Measurements from ENCODE around the gene ALG9.

ALG9 gene

DNA sequence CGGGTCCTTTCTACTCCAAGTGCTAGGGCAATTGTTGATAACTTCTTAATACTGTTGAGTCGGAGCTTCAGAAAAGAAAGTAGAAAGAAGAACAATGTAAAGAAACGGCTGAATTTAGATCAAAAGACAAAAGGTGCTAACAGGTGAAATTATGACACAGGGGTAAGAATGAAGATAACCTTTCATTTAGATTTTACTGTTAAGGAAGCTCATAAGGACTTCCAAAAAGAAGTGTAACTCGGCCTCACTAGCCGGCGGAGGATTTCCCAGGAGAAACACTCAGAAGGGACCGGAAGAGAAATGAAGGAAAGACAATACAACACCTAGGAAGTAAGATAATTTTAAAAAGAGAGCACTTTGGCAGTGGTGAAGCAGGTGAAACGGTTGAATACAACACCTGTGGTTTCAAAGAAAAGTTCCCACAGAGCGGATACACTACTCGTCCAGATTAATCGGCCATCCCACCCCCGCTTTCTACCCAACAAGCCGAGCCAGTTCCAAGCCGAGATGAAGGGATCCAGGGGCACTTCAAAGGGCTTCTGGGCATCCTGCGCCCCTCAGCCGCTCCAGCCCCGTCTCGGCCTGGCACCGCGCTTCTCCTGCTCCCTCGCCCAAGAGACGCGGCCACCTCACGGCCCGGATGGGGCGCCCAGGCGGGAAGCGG, 105.9 kb downstream of the ALG9 start:
- TF ChIP-seq NFIC (IDR thresholded peaks at IDR 0.05), result no peak
- no peak for TF ChIP-seq EGR1 (IDR thresholded peaks at IDR 0.05)
- no peak for TF ChIP-seq ZBTB7A (IDR thresholded peaks at IDR 0.05; ENCODE audit: low read depth)
- TF ChIP-seq TEAD4 (IDR thresholded peaks at IDR 0.05), result no peak
- no peak for TF ChIP-seq CREB1 (IDR thresholded peaks at IDR 0.05; ENCODE audit: low read depth)
- TF ChIP-seq, protein P1, sequence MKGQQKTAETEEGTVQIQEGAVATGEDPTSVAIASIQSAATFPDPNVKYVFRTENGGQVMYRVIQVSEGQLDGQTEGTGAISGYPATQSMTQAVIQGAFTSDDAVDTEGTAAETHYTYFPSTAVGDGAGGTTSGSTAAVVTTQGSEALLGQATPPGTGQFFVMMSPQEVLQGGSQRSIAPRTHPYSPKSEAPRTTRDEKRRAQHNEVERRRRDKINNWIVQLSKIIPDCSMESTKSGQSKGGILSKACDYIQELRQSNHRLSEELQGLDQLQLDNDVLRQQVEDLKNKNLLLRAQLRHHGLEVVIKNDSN (IDR thresholded peaks at IDR 0.05), result no peak

DNA sequence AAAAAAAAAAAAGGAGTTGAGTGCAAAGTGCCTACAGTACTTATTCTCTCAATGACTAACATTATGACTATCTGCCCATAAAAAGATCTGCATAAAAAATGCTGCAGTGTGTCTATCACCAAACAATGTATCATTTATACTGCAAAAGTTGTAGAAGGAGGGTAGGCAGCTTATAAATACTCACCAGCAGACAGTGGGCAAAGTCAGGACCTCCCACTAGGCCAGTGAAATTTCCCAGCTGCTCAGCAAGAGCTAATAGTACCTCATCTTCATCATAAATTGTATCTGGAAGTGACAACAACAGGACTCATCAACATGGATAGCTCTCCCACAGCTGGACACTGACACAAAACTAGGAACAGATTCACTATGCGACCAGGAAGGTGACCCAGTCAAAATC, 106.8 kb downstream of the ALG9 start:
- TF ChIP-seq NFIC (IDR thresholded peaks at IDR 0.05) (no peak), CREB1 (IDR thresholded peaks at IDR 0.05; ENCODE audit: low read depth) (no peak), RAD21 (IDR thresholded peaks at IDR 0.05; ENCODE audit: low read depth) (no peak), FOXM1 (IDR thresholded peaks at IDR 0.05; ENCODE audit: borderline replicate concordance, low read depth) (no peak), EGR1 (IDR thresholded peaks at IDR 0.05) (no peak)
- TF ChIP-seq, protein P2, sequence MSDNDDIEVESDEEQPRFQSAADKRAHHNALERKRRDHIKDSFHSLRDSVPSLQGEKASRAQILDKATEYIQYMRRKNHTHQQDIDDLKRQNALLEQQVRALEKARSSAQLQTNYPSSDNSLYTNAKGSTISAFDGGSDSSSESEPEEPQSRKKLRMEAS (IDR thresholded peaks at IDR 0.05), result no peak

DNA sequence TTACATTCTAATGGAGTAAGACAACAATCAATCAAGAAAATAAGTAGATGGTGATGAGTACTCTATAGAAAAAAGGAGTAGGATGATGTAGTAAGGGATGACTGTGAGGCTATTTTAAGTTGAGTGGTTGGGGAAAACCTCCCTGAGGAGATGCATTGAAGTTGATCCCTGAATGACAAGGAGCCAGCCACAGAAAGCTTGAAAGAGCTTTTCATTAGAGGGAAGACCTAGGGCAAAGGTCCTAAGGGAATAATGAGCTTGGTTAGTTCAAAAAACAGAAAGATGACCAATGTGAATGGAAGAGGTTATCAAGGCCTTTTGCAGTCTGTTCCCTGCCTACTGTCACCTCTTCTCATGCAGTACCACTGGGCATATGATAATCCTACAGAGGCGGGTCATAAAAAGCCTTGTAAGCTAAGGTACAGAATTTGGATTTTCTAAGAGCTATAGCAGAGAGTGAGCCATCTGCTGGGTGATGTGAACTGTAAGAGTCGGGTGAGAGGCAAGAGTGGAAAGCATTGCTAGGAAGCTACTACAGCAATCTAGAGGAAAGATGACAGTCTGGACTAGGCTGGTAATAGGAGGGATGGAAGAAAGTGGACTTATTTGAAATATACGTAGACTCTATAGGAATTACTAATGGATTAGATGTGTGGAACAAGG, 108.3 kb downstream of the ALG9 start:
- TF ChIP-seq EGR1 (IDR thresholded peaks at IDR 0.05) (no peak), EP300 (IDR thresholded peaks at IDR 0.05; ENCODE audit: borderline replicate concordance) (no peak), YY1 (IDR thresholded peaks at IDR 0.05; ENCODE audit: low read depth) (no peak), RAD21 (IDR thresholded peaks at IDR 0.05; ENCODE audit: low read depth) (no peak), TCF12 (IDR thresholded peaks at IDR 0.05; ENCODE audit: low read depth) (no peak), CREB1 (IDR thresholded peaks at IDR 0.05; ENCODE audit: low read depth) (no peak), TAF1 (IDR thresholded peaks at IDR 0.05; ENCODE audit: low read depth) (no peak), ZBTB7A (IDR thresholded peaks at IDR 0.05; ENCODE audit: low read depth) (no peak), NFIC (IDR thresholded peaks at IDR 0.05) (no peak), CEBPB (IDR thresholded peaks at IDR 0.05) (no peak), TEAD4 (IDR thresholded peaks at IDR 0.05) (no peak), FOXM1 (IDR thresholded peaks at IDR 0.05; ENCODE audit: borderline replicate concordance, low read depth) (no peak)
- TF ChIP-seq, protein P2 (IDR thresholded peaks at IDR 0.05), result no peak
- TF ChIP-seq, protein P1 (IDR thresholded peaks at IDR 0.05), result no peak
- TF ChIP-seq, protein P3, sequence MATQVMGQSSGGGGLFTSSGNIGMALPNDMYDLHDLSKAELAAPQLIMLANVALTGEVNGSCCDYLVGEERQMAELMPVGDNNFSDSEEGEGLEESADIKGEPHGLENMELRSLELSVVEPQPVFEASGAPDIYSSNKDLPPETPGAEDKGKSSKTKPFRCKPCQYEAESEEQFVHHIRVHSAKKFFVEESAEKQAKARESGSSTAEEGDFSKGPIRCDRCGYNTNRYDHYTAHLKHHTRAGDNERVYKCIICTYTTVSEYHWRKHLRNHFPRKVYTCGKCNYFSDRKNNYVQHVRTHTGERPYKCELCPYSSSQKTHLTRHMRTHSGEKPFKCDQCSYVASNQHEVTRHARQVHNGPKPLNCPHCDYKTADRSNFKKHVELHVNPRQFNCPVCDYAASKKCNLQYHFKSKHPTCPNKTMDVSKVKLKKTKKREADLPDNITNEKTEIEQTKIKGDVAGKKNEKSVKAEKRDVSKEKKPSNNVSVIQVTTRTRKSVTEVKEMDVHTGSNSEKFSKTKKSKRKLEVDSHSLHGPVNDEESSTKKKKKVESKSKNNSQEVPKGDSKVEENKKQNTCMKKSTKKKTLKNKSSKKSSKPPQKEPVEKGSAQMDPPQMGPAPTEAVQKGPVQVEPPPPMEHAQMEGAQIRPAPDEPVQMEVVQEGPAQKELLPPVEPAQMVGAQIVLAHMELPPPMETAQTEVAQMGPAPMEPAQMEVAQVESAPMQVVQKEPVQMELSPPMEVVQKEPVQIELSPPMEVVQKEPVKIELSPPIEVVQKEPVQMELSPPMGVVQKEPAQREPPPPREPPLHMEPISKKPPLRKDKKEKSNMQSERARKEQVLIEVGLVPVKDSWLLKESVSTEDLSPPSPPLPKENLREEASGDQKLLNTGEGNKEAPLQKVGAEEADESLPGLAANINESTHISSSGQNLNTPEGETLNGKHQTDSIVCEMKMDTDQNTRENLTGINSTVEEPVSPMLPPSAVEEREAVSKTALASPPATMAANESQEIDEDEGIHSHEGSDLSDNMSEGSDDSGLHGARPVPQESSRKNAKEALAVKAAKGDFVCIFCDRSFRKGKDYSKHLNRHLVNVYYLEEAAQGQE (IDR thresholded peaks at IDR 0.05; ENCODE audit: low read depth), result no peak

DNA sequence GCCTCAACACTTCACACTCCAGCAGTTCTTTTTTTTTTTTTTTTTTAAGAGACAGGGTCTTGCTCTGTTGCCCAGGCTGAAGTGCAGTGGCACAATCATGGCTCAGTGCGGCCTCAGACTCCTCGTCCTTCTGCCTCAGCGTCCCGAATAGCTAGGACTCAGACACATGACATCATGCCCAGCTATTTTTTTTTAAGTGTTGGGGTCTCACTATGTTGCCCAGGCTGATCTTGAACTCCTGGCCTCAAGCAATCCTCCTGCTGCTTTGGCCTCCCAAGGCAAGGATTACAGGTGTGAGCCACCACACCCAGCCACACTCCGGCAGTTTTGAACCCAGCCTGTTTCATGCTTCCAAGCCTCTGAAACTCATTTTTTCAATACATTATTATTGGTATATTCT, 108.9 kb downstream of the ALG9 start:
- TF ChIP-seq, protein P1 (IDR thresholded peaks at IDR 0.05), result no peak
- TF ChIP-seq CEBPB (IDR thresholded peaks at IDR 0.05) (no peak), CREB1 (IDR thresholded peaks at IDR 0.05; ENCODE audit: low read depth) (no peak), TCF12 (IDR thresholded peaks at IDR 0.05; ENCODE audit: low read depth) (no peak), EP300 (IDR thresholded peaks at IDR 0.05; ENCODE audit: borderline replicate concordance) (no peak), EGR1 (IDR thresholded peaks at IDR 0.05) (no peak), NFIC (IDR thresholded peaks at IDR 0.05) (no peak), ZBTB7A (IDR thresholded peaks at IDR 0.05; ENCODE audit: low read depth) (no peak), RAD21 (IDR thresholded peaks at IDR 0.05; ENCODE audit: low read depth) (no peak), YY1 (IDR thresholded peaks at IDR 0.05; ENCODE audit: low read depth) (no peak), FOXM1 (IDR thresholded peaks at IDR 0.05; ENCODE audit: borderline replicate concordance, low read depth) (no peak), TAF1 (IDR thresholded peaks at IDR 0.05; ENCODE audit: low read depth) (no peak), TEAD4 (IDR thresholded peaks at IDR 0.05) (no peak)
- TF ChIP-seq, protein P2 (IDR thresholded peaks at IDR 0.05), result no peak
- TF ChIP-seq, protein P3 (IDR thresholded peaks at IDR 0.05; ENCODE audit: low read depth), result no peak

DNA sequence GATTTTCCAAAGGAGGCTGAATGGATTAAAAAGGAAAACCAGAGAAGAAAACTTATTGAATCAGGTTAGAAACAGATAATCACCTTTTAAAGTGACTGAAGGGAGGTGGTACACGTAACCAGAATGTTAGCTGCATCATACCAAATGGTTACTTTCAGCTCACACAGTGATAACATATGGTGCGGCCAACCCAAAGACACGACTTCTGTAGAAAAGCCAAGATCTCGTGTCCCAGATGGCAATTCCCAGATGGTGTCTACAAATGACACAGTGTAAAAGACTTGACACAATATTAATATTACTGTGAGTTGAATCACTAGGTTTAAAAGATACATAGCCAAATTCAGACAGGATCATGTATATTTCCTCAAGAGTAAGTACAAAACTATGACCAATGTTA, 110.3 kb downstream of the ALG9 start:
- TF ChIP-seq, protein P3 (IDR thresholded peaks at IDR 0.05; ENCODE audit: low read depth), result no peak
- TF ChIP-seq, protein P1 (IDR thresholded peaks at IDR 0.05), result no peak
- no peak for TF ChIP-seq YY1 (IDR thresholded peaks at IDR 0.05; ENCODE audit: low read depth)
- TF ChIP-seq EGR1 (IDR thresholded peaks at IDR 0.05), result no peak
- no peak for TF ChIP-seq EP300 (IDR thresholded peaks at IDR 0.05; ENCODE audit: borderline replicate concordance)
- no peak for TF ChIP-seq TCF12 (IDR thresholded peaks at IDR 0.05; ENCODE audit: low read depth)
- no peak for TF ChIP-seq NFIC (IDR thresholded peaks at IDR 0.05)
- TF ChIP-seq CREB1 (IDR thresholded peaks at IDR 0.05; ENCODE audit: low read depth), result no peak
- TF ChIP-seq ZBTB7A (IDR thresholded peaks at IDR 0.05; ENCODE audit: low read depth), result no peak
- no peak for TF ChIP-seq RAD21 (IDR thresholded peaks at IDR 0.05; ENCODE audit: low read depth)
- TF ChIP-seq FOXM1 (IDR thresholded peaks at IDR 0.05; ENCODE audit: borderline replicate concordance, low read depth), result no peak

Measured in Ishikawa (cell line).